ENCODE results near the gene DNAH1. TPM values are rescaled to one million over a fixed set of nuclear protein-coding genes. Genes with fewer than 3 reads are reported as not detected.

DNAH1 gene
- total and polyA plus RNA-seq, 2 of the 13 experiments (the other 11 are each of a cell fraction or from before 2014, with no cell fraction given): 0.64 to 3.5 TPM

DNA sequence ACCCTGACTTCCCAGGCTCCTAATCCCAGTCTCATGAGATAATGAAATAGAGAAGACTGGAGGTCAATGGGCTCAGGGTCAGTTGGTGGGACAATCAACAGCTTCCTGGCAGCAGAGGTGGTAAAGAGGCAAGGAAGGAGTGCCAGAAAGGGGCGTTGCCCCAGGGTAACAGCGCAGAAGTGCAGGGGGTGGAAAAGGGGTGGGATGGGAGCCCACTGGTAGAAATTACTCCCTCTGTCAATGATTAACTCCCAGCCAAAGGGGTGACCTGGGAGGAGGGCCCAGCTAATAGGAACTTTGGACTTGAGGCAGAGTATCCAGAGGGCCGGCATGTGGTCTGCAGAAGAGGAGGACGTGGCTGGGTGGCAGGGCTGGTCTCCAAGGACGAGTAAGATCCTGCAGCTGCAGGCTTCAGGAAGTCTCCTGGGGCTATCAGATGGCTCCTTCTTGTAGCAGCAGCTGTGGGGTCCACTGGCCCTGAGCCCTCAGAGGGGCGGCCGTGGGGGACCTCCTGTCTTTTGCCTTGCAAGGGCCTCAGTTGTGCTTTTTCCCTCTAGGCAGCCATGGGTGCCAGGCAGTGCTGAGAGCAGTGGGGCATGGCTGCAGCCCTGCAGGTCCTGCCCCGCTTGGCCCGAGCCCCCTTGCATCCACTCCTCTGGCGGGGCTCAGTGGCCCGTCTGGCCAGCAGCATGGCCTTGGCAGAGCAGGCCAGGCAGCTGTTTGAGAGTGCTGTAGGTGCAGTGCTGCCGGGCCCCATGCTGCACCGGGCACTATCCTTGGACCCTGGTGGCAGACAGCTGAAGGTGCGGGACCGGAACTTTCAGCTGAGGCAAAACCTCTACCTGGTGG lies 26.1 kb upstream of the DNAH1 start (continued):
- TF ChIP-seq, protein P1, sequence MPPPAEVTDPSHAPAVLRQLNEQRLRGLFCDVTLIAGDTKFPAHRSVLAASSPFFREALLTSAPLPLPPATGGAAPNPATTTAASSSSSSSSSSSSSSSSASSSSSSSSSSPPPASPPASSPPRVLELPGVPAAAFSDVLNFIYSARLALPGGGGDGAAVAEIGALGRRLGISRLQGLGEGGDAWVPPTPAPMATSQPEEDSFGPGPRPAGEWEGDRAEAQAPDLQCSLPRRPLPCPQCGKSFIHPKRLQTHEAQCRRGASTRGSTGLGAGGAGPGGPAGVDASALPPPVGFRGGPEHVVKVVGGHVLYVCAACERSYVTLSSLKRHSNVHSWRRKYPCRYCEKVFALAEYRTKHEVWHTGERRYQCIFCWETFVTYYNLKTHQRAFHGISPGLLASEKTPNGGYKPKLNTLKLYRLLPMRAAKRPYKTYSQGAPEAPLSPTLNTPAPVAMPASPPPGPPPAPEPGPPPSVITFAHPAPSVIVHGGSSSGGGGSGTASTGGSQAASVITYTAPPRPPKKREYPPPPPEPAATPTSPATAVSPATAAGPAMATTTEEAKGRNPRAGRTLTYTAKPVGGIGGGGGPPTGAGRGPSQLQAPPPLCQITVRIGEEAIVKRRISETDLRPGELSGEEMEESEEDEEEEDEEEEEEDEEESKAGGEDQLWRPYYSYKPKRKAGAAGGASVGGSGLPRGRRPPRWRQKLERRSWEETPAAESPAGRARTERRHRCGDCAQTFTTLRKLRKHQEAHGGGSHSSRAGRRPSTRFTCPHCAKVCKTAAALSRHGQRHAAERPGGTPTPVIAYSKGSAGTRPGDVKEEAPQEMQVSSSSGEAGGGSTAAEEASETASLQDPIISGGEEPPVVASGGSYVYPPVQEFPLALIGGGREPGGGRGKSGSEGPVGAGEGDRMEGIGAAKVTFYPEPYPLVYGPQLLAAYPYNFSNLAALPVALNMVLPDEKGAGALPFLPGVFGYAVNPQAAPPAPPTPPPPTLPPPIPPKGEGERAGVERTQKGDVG (CRISPR knock-in tag; IDR thresholded peaks at IDR 0.05; ENCODE audit: borderline replicate concordance): no peak
- peak; percentile 88 for TF ChIP-seq ZNF33B (CRISPR knock-in tag; IDR thresholded peaks at IDR 0.05)
- TF ChIP-seq ZNF644 (CRISPR knock-in tag; IDR thresholded peaks at IDR 0.05; ENCODE audit: low read depth): no peak
- no peak for TF ChIP-seq ZNF10 (CRISPR knock-in tag; IDR thresholded peaks at IDR 0.05; ENCODE audit: borderline replicate concordance, low read depth)
- TF ChIP-seq, protein P2, sequence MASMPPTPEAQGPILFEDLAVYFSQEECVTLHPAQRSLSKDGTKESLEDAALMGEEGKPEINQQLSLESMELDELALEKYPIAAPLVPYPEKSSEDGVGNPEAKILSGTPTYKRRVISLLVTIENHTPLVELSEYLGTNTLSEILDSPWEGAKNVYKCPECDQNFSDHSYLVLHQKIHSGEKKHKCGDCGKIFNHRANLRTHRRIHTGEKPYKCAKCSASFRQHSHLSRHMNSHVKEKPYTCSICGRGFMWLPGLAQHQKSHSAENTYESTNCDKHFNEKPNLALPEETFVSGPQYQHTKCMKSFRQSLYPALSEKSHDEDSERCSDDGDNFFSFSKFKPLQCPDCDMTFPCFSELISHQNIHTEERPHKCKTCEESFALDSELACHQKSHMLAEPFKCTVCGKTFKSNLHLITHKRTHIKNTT (CRISPR knock-in tag; IDR thresholded peaks at IDR 0.05): no peak
- TF ChIP-seq, protein P3, sequence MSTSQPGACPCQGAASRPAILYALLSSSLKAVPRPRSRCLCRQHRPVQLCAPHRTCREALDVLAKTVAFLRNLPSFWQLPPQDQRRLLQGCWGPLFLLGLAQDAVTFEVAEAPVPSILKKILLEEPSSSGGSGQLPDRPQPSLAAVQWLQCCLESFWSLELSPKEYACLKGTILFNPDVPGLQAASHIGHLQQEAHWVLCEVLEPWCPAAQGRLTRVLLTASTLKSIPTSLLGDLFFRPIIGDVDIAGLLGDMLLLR (CRISPR knock-in tag; IDR thresholded peaks at IDR 0.05): no peak
- 0 out of 2 replicates have a peak, but pooled peaks have one; percentile 76 for TF ChIP-seq CHCHD3 (CRISPR knock-in tag; IDR thresholded peaks at IDR 0.05)
- TF ChIP-seq ZSCAN5A (CRISPR knock-in tag; IDR thresholded peaks at IDR 0.05; ENCODE audit: borderline replicate concordance): no peak
- TF ChIP-seq ZMYM2 (CRISPR knock-in tag; IDR thresholded peaks at IDR 0.05): no peak
- no peak for TF ChIP-seq CREB1 (IDR thresholded peaks at IDR 0.05)
- TF ChIP-seq CREB1 (CRISPR knock-in tag; IDR thresholded peaks at IDR 0.05): peak; percentile 76
- peak; percentile 89 for TF ChIP-seq TARDBP (CRISPR knock-in tag; IDR thresholded peaks at IDR 0.05)
- TF ChIP-seq SRF (IDR thresholded peaks at IDR 0.05; ENCODE audit: low read depth, low read length): no peak
- TF ChIP-seq ZNF24 (IDR thresholded peaks at IDR 0.05): no peak
- TF ChIP-seq TAF1 (CRISPR knock-in tag; IDR thresholded peaks at IDR 0.05): peak; percentile 92
- TF ChIP-seq HNF1B (CRISPR knock-in tag; IDR thresholded peaks at IDR 0.05): peak; percentile 99
- TF ChIP-seq, protein P4, sequence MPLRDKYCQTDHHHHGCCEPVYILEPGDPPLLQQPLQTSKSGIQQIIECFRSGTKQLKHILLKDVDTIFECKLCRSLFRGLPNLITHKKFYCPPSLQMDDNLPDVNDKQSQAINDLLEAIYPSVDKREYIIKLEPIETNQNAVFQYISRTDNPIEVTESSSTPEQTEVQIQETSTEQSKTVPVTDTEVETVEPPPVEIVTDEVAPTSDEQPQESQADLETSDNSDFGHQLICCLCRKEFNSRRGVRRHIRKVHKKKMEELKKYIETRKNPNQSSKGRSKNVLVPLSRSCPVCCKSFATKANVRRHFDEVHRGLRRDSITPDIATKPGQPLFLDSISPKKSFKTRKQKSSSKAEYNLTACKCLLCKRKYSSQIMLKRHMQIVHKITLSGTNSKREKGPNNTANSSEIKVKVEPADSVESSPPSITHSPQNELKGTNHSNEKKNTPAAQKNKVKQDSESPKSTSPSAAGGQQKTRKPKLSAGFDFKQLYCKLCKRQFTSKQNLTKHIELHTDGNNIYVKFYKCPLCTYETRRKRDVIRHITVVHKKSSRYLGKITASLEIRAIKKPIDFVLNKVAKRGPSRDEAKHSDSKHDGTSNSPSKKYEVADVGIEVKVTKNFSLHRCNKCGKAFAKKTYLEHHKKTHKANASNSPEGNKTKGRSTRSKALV (CRISPR knock-in tag; IDR thresholded peaks at IDR 0.05): no peak
- TF ChIP-seq ZBTB21 (CRISPR knock-in tag; IDR thresholded peaks at IDR 0.05): no peak
- peak; percentile 79 for TF ChIP-seq GFI1 (CRISPR knock-in tag; IDR thresholded peaks at IDR 0.05; ENCODE audit: borderline replicate concordance)
- no peak; the same call in 1 of the 2 replicates for TF ChIP-seq ZNF776 (CRISPR knock-in tag; IDR thresholded peaks at IDR 0.05)
